CD4-positive, alpha-beta T cell treated with Interferon gamma for 1 hour (primary cell): ENCODE data around the gene PDGFD.

Experiments
- DNase-seq: peaks from one replicate; pipeline ENCODE4 v3.0.0-alpha.2; 2020

Gene PDGFD

GRCh38 chr11:104092744-104093143, 71.2 kb downstream of the PDGFD start:
- no peak for DNase-seq

- no peak for DNase-seq
These were observed 72.5 kb downstream of the PDGFD start for GRCh38 chr11:104091281-104092096.

GRCh38 chr11:104090767-104091166, 73.2 kb downstream of the PDGFD start:
- DNase-seq: no peak

GRCh38 chr11:104089481-104089880, 74.5 kb downstream of the PDGFD start:
- no peak for DNase-seq

GRCh38 chr11:104086621-104087020, 77.3 kb downstream of the PDGFD start:
- no peak for DNase-seq

- no peak for DNase-seq
These were observed 85.0 kb downstream of the PDGFD start for GRCh38 chr11:104078995-104079394.

GRCh38 chr11:104078245-104078644, 85.7 kb downstream of the PDGFD start:
- no peak for DNase-seq

GRCh38 chr11:104076455-104076854, 87.5 kb downstream of the PDGFD start:
- no peak for DNase-seq

- no peak for DNase-seq
These were observed 88.2 kb downstream of the PDGFD start for GRCh38 chr11:104075706-104076105.

- DNase-seq: no peak
These were observed 88.9 kb downstream of the PDGFD start for GRCh38 chr11:104075091-104075490.

GRCh38 chr11:104073950-104074705, 89.8 kb downstream of the PDGFD start:
- DNase-seq: peak; percentile 29

- DNase-seq: no peak
These were observed 96.4 kb downstream of the PDGFD start for GRCh38 chr11:104067534-104067933.

GRCh38 chr11:104064034-104064630, 99.8 kb downstream of the PDGFD start:
- no peak for DNase-seq

GRCh38 chr11:104061853-104062521, 102.0 kb downstream of the PDGFD start:
- DNase-seq: no peak

- no peak for DNase-seq
These were observed 103.1 kb downstream of the PDGFD start for GRCh38 chr11:104060820-104061219.

GRCh38 chr11:104060004-104060794, 103.7 kb downstream of the PDGFD start:
- DNase-seq: no peak

GRCh38 chr11:104058680-104059079, 105.3 kb downstream of the PDGFD start:
- DNase-seq: no peak

GRCh38 chr11:104057908-104058307, 106.0 kb downstream of the PDGFD start:
- DNase-seq: no peak

- no peak for DNase-seq
These were observed 108.4 kb downstream of the PDGFD start for GRCh38 chr11:104055596-104055995.

- DNase-seq: no peak
These were observed 108.9 kb downstream of the PDGFD start for GRCh38 chr11:104054911-104055529.

- no peak for DNase-seq
These were observed 110.0 kb downstream of the PDGFD start for GRCh38 chr11:104053743-104054478.
